Spinal cord (tissue), 10 donors: ENCODE results near the gene PEPD. TPM values are rescaled to one million over a fixed set of nuclear protein-coding genes. Genes with fewer than 3 reads are reported as not detected.

Experiments used
- DNase-seq, 6 donors: peaks; one replicate each; pipeline versions ENCODE4 v3.0.0 to v3.0.0-alpha.2; 2013 to 2015; ENCODE audit warnings: low spot score in 6 of 6, low read depth in 4 of 6
- H3K27ac ChIP-seq: one replicate; pipeline ENCODE4 v1.5.1; 2013; ENCODE audit warnings: low read depth, low read length, control low read depth
- H3K27me3 ChIP-seq: one replicate; pipeline ENCODE4 v1.6.1; 2013; ENCODE audit warnings: low read length; ENCODE audit not compliant: control insufficient read depth, insufficient read depth
- H3K36me3 ChIP-seq: one replicate; pipeline ENCODE4 v1.6.1; 2013; ENCODE audit warnings: low read length; ENCODE audit not compliant: control insufficient read depth, insufficient read depth
- H3K4me1 ChIP-seq: one replicate; pipeline ENCODE4 v1.6.1; 2013; ENCODE audit warnings: low read length; ENCODE audit not compliant: control insufficient read depth, insufficient read depth
- H3K4me3 ChIP-seq: one replicate; pipeline ENCODE4 v1.5.1; 2013; ENCODE audit warnings: low read depth, low read length, control low read depth
- H3K9me3 ChIP-seq: one replicate; pipeline ENCODE4 v1.6.1; 2013; ENCODE audit warnings: low read length; ENCODE audit not compliant: control insufficient read depth, insufficient read depth
- WGBS: methylation state at CpG from one replicate; pipeline ENCODE4 v1.1.5; 2013; ENCODE audit warnings: missing lambda C conversion rate; ENCODE audit not compliant: insufficient coverage; 5-methylcytosine and 5-hydroxymethylcytosine counted together
- polyA plus RNA-seq, 2 donors: library from polyadenylated mRNA; unstranded; fragments of 120-200 nt; gene quantifications; one replicate each; pipeline ENCODE4 v1.2.1, GENCODE V29; 2013; ENCODE audit not compliant: insufficient read length in 2 of 2
- total RNA-seq, 2 donors: library from RNA; depleted of rRNA in 1 of 2; stranded (reverse); fragments of 120-200 nt in 1 of 2; fragments of >200 nt in 1 of 2; gene quantifications; one replicate each; pipeline versions ENCODE4 v1.2.3 to v1.2.4, GENCODE V29; 2013 to 2014
- donor health status: healthy.

The PEPD gene
- total and polyA plus RNA-seq, 4 donors, result 30.0 to 62.6 (median 48.6) TPM

GRCh38 chr19:33396701-33397535, 124.7 kb downstream of the PEPD start:
- H3K27me3 ChIP-seq, result no peaks in the 10 kb centered on the region
- H3K27ac ChIP-seq, result no peak overlapping the region
- peaks cover 59% of the 10 kb centered on the region for H3K4me1 ChIP-seq
- no peak overlapping the region for H3K4me3 ChIP-seq
- peak in 1 of 6 donors; percentile 11 for DNase-seq
- H3K9me3 ChIP-seq, result no peaks in the 10 kb centered on the region
- WGBS, result 48% methylated on average over 27 of the region's 30 CpGs
- H3K36me3 ChIP-seq, result peaks cover 81% of the 10 kb centered on the region

- H3K27ac ChIP-seq, result no peak overlapping the region
- H3K9me3 ChIP-seq, result no peaks in the 10 kb centered on the region
- peaks cover 78% of the 10 kb centered on the region for H3K36me3 ChIP-seq
- no peak overlapping the region for H3K4me3 ChIP-seq
- no peaks in the 10 kb centered on the region for H3K27me3 ChIP-seq
- DNase-seq, result peak in 2 of 6 donors; percentile 32 to 60
- H3K4me1 ChIP-seq, result peaks cover 70% of the 10 kb centered on the region
- WGBS, result 72% methylated on average over 24 of the region's 31 CpGs
These were observed 125.7 kb downstream of the PEPD start for GRCh38 chr19:33395561-33396550.

- H3K27ac ChIP-seq, result no peak overlapping the region
- no peaks in the 10 kb centered on the region for H3K9me3 ChIP-seq
- no peak overlapping the region for H3K4me3 ChIP-seq
- H3K27me3 ChIP-seq, result no peaks in the 10 kb centered on the region
- 87% methylated on average over 19 of the region's 19 CpGs for WGBS
- peaks cover 79% of the 10 kb centered on the region for H3K4me1 ChIP-seq
- peaks cover 75% of the 10 kb centered on the region for H3K36me3 ChIP-seq
- no peak for DNase-seq
These were observed 126.6 kb downstream of the PEPD start for GRCh38 chr19:33394723-33395560.

- WGBS, result 73% methylated on average over 28 of the region's 30 CpGs
- no peak for DNase-seq
- Histone ChIP-seq H3K9me3 (no peaks in the 10 kb centered on the region), H3K36me3 (peaks cover 75% of the 10 kb centered on the region), H3K4me3 (no peak overlapping the region), H3K27ac (no peak overlapping the region), H3K27me3 (no peaks in the 10 kb centered on the region), H3K4me1 (peaks cover 87% of the 10 kb centered on the region)
These were observed 127.4 kb downstream of the PEPD start for GRCh38 chr19:33394006-33394722.

GRCh38 chr19:33393286-33394005, 128.1 kb downstream of the PEPD start:
- 73% methylated on average over 21 of the region's 21 CpGs for whole genome bisulfite sequencing
- DNase-seq, result no peak
- H3K27me3 ChIP-seq, result no peaks in the 10 kb centered on the region
- H3K36me3 ChIP-seq, result peaks cover 77% of the 10 kb centered on the region
- H3K9me3 ChIP-seq, result no peaks in the 10 kb centered on the region
- H3K4me3 ChIP-seq, result no peak overlapping the region
- no peak overlapping the region for H3K27ac ChIP-seq
- peaks cover 94% of the 10 kb centered on the region for H3K4me1 ChIP-seq

GRCh38 chr19:33392341-33393285, 129.0 kb downstream of the PEPD start:
- 61% methylated on average over 30 of the region's 39 CpGs for WGBS
- peaks cover 96% of the 10 kb centered on the region for H3K4me1 ChIP-seq

GRCh38 chr19:33391631-33392249, 129.9 kb downstream of the PEPD start:
- 80% methylated on average over 12 of the region's 12 CpGs for whole genome bisulfite sequencing
- peaks cover 76% of the 10 kb centered on the region for H3K36me3 ChIP-seq
- H3K4me1 ChIP-seq, result peaks cover 91% of the 10 kb centered on the region
- H3K4me3 ChIP-seq, result no peak overlapping the region
- no peak overlapping the region for H3K27ac ChIP-seq
- H3K27me3 ChIP-seq, result no peaks in the 10 kb centered on the region
- no peaks in the 10 kb centered on the region for H3K9me3 ChIP-seq
- no peak for DNase-seq

More at GRCh38 chr19:33392341-33393285, 129.0 kb downstream of the PEPD start:
- H3K9me3 ChIP-seq, result no peaks in the 10 kb centered on the region
- no peaks in the 10 kb centered on the region for H3K27me3 ChIP-seq
- H3K36me3 ChIP-seq, result peaks cover 78% of the 10 kb centered on the region
- H3K27ac ChIP-seq, result no peak overlapping the region
- peak in 2 of 6 donors; percentile 44 to 57 for DNase-seq
- H3K4me3 ChIP-seq, result no peak overlapping the region
